GM23248 (cell line): ENCODE data around the gene STIM1. TPM values are rescaled to one million over a fixed set of nuclear protein-coding genes. Genes with fewer than 3 reads are reported as not detected.
A peak's percentile ranks its signal among the peaks of the same experiment; 100 is the strongest.

Experiments used
- DNase-seq: peaks from one replicate; pipeline ENCODE4 v3.0.0-alpha.2; 2015
- H2AFZ ChIP-seq: fragments of 200-600 bp; sonication (generic); 2 replicates; pipeline ENCODE4 v1.6.1; 2016; ENCODE audit warnings: antibody characterized with exemption
- H3F3A ChIP-seq: fragments of 200-600 bp; sonication (generic); 2 replicates; pipeline ENCODE4 v1.6.1; 2016; ENCODE audit warnings: mild to moderate bottlenecking, antibody characterized with exemption, mixed run types; ENCODE audit not compliant: insufficient read depth
- H3K27ac ChIP-seq: fragments of 200-600 bp; sonication (generic); 2 replicates; pipeline ENCODE4 v1.5.1; 2016; ENCODE audit warnings: mild to moderate bottlenecking
- H3K27me3 ChIP-seq: fragments of 200-600 bp; sonication (generic); replicated peaks from 2 replicates; pipeline ENCODE4 v1.6.1; 2016; ENCODE audit warnings: mild to moderate bottlenecking; ENCODE audit not compliant: insufficient read depth
- H3K36me3 ChIP-seq: fragments of 200-600 bp; sonication (generic); 2 replicates; pipeline ENCODE4 v1.6.1; 2016; ENCODE audit warnings: low read depth, mild to moderate bottlenecking
- H3K4me1 ChIP-seq: fragments of 200-600 bp; sonication (generic); 2 replicates; pipeline ENCODE4 v1.6.1; 2016; ENCODE audit warnings: mild to moderate bottlenecking; ENCODE audit not compliant: insufficient read depth
- H3K4me2 ChIP-seq: fragments of 200-600 bp; sonication (generic); one replicate; pipeline ENCODE4 v1.6.1; 2016; ENCODE audit warnings: mild to moderate bottlenecking; ENCODE audit not compliant: unreplicated experiment
- H3K4me3 ChIP-seq: fragments of 200-600 bp; sonication (generic); 2 replicates; pipeline ENCODE4 v1.5.1; 2016; ENCODE audit warnings: mild to moderate bottlenecking
- H3K79me2 ChIP-seq: fragments of 200-600 bp; sonication (generic); 2 replicates; pipeline ENCODE4 v1.6.1; 2016; ENCODE audit warnings: mild to moderate bottlenecking; ENCODE audit not compliant: insufficient read depth
- H3K9ac ChIP-seq: fragments of 200-600 bp; sonication (generic); 2 replicates; pipeline ENCODE4 v1.6.1; 2016; ENCODE audit warnings: mild to moderate bottlenecking
- H3K9me2 ChIP-seq: fragments of 200-600 bp; sonication (generic); 2 replicates; pipeline ENCODE4 v1.6.1; 2016; ENCODE audit warnings: mixed run types, mild to moderate bottlenecking, moderate library complexity; ENCODE audit not compliant: insufficient read depth
- H3K9me3 ChIP-seq: fragments of 200-600 bp; sonication (generic); one replicate; pipeline ENCODE4 v1.6.1; 2017; ENCODE audit warnings: low read depth
- H4K20me1 ChIP-seq: fragments of 200-600 bp; sonication (generic); 2 replicates; pipeline ENCODE4 v1.6.0; 2016; ENCODE audit not compliant: insufficient read depth
- EZH2 ChIP-seq: fragments of 200-600 bp; sonication (generic); IDR thresholded peaks from 2 replicates; pipeline ENCODE4 v1.6.1; 2018; ENCODE audit warnings: antibody characterized with exemption, mild to moderate bottlenecking; ENCODE audit not compliant: insufficient read depth, poor library complexity, severe bottlenecking
- EZH2phosphoT487 ChIP-seq: fragments of 200-600 bp; sonication (generic); IDR thresholded peaks from 2 replicates; pipeline ENCODE4 v1.6.1; 2018; ENCODE audit warnings: antibody characterized with exemption, moderate library complexity, mild to moderate bottlenecking, low read depth; ENCODE audit not compliant: insufficient read depth
- WGBS, 2 experiments: methylation state at CpG; one replicate each; pipeline ENCODE4 v1.1.6; 2015 to 2017; ENCODE audit warnings: low lambda C conversion rate in 2 of 2, low coverage in 1 of 2; ENCODE audit errors: missing lambda C conversion rate in 2 of 2; 5-methylcytosine and 5-hydroxymethylcytosine counted together
- in situ Hi-C: fragments of 300-500 bp; cut with MboI; formaldehyde crosslinking; loops from 2 replicates; pipeline ENCODE4 v1.15.0; 2020
- polyA plus RNA-seq: library from polyadenylated mRNA; unstranded; fragments of >200 nt; fragmentation: Nextera tagmentation; extraction: Ambion mirVana; gene quantifications from 2 replicates; pipeline ENCODE4 v1.2.1, GENCODE V29; 2016
- total RNA-seq: library from RNA; depleted of rRNA; stranded (reverse); fragments of >200 nt; shearing (Covaris generic); gene quantifications from 2 replicates; pipeline ENCODE4 v1.2.3, GENCODE V29; 2014

Gene STIM1
- total and polyA plus RNA-seq, 2 experiments from 2014 or later, result 22.3 to 24.6 TPM

DNA sequence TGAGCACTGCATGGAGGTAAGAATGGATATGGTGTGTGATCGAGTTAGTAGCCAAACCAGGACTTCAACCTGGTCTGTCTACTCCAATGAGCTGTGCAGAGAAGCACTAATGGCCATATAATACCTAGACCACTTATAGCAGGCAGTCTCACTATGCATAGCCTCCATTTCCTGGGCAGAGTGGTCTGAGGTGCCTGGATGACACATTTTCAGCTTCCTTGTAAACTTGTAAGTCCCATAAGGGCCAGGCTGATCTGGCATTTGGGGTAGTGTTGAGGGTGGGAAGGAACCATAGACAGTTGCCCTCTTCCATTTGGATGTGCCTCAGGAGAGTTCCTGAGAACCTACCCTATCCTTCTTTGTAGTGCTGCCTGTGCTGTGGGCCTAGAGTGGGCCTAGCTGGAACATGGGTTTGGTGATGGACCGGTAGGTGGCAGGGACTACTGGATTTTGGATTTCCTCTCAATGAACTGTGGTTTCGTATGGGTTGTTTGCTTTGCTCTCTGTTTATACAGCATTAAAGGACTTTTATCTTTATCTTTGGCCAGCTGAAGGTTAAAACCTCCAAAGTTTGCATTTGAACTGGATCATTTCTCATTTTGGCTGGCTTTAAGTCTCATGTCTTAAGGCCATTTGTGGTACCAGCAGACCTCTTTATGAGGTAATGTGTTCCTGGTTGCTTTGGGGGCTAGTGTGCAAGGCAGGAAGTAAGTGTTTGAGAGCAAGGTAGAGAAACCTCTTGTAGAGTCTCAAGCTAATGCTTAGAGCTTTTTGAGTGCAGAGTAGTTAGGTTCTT is 86.9 kb downstream of the STIM1 start:
- Histone ChIP-seq H3K9me3 (no peaks in the 10 kb centered on the region), H3K4me2 (no peak overlapping the region), H3K9me2 (no peaks in the 10 kb centered on the region), H2AFZ (no peak overlapping the region), H3K27me3 (no peaks in the 10 kb centered on the region), H3K79me2 (peaks cover 6% of the 10 kb centered on the region; the same call in 1 of the 2 replicates), H3K9ac (no peak overlapping the region), H3K4me1 (peaks cover 59% of the 10 kb centered on the region), H3K4me3 (no peak overlapping the region), H4K20me1 (no peaks in the 10 kb centered on the region), H3K27ac (no peak overlapping the region), H3F3A (peaks cover 27% of the 10 kb centered on the region), H3K36me3 (no peaks in the 10 kb centered on the region)
- 73 to 88% methylated on average over 3 of the region's 3 CpGs for WGBS, 2 experiments
- DNase-seq, result no peak
- TF ChIP-seq EZH2phosphoT487, result no peak
- no peak for TF ChIP-seq EZH2
- in situ Hi-C loops, result no loop called here

DNA sequence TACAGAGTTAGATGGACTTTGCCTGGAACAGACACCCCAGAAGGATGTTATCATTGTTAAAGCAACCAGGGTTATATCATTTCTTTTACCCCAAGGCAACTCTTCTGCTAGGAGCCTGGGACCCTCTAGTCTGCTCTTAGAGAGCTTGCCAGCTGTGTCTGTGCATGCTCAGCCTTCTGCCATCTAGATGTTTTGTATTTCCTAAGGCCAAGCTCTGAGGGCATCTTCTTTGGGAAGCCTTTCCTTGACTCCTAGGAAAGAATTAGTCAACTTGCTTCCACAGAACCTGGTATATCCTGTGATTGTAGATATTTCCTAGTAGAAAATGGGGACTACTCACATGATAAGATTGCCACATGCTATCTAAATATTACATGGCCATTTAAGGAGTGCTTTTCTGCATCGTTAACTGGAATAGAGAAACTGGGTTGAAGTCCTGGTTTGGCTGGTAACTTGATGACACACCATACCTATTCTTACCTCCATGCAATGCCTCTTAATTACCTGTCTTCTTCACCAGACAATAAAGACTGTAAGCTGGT is 87.6 kb downstream of the STIM1 start:
- Histone ChIP-seq H3K27ac (no peak overlapping the region), H3K27me3 (no peaks in the 10 kb centered on the region), H2AFZ (no peak overlapping the region), H3K36me3 (no peaks in the 10 kb centered on the region), H3K4me1 (peaks cover 60% of the 10 kb centered on the region), H3K4me2 (no peak overlapping the region), H4K20me1 (no peaks in the 10 kb centered on the region), H3K4me3 (no peak overlapping the region), H3F3A (peaks cover 27% of the 10 kb centered on the region), H3K79me2 (no peaks in the 10 kb centered on the region; the same call in 1 of the 2 replicates), H3K9ac (no peak overlapping the region), H3K9me3 (no peaks in the 10 kb centered on the region), H3K9me2 (no peaks in the 10 kb centered on the region)
- no peak for TF ChIP-seq EZH2
- TF ChIP-seq EZH2phosphoT487, result no peak
- in situ Hi-C loops, result no loop called here
- peak; percentile 33 for DNase-seq
- 30 to 31% methylated on average over 1 of the region's 1 CpG for WGBS, 2 experiments

DNA sequence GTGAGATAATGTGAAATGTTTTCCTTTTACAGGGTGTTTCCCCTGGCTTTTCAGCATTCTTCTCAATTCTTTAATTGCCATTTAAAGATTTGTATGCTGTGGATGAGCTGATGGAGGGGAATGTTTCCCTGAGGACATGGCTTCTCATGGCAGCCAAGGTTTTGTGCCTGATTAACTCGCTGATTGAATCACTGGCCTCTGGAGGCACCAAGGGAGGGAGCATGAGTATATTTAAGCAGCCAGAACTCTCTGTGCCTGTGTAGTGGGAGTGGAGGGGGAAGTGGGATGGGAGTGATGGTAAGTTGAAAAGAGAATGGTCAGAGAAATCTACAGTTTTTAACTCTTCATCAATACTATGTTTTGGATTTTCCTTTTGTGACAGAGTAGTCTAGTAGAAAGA is 88.7 kb downstream of the STIM1 start:
- H3K36me3 ChIP-seq, result no peaks in the 10 kb centered on the region
- no peaks in the 10 kb centered on the region for H3K27me3 ChIP-seq
- H3K27ac ChIP-seq, result no peak overlapping the region
- H3K9me2 ChIP-seq, result no peaks in the 10 kb centered on the region
- H3K4me3 ChIP-seq, result no peak overlapping the region
- WGBS, 2 experiments, result 6 to 13% methylated on average over 1 of the region's 1 CpG
- H3K9ac ChIP-seq, result no peak overlapping the region
- H3K9me3 ChIP-seq, result no peaks in the 10 kb centered on the region
- no peak overlapping the region for H3K4me2 ChIP-seq
- H2AFZ ChIP-seq, result no peak overlapping the region
- no peaks in the 10 kb centered on the region; the same call in 1 of the 2 replicates for H3K79me2 ChIP-seq
- TF ChIP-seq EZH2phosphoT487 (no peak), EZH2 (no peak)
- DNase-seq, result peak; percentile 74
- H4K20me1 ChIP-seq, result no peaks in the 10 kb centered on the region
- in situ Hi-C loops, result no loop called here
- peaks cover 21% of the 10 kb centered on the region for H3F3A ChIP-seq
- peaks cover 49% of the 10 kb centered on the region for H3K4me1 ChIP-seq

DNA sequence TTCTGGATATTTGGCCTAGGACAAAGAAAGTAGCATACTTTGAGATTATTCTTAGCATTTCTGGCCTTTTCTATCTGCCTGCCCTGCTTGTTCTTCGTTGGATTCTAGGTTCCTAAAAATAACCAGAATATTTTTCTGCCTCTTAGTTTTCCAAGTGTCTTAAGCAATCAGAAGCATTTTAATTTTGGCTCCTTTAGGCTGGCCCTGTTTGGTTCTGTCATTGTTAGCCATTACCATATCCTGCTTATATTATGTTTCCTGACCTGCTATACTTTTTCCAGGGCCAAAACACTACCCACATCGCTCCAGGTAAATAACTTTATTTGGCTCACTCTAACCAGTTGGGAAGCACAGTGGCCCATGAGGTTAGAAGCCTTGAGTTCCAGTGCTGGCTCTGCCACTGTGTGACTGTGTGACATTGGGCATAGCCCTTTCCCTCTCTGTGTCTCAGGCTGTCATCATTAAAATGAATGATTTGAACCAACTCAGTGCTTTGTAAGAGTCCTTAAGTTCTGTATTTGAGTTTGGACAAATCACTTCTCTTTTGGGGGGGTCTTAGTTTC is 91.1 kb downstream of the STIM1 start:
- Histone ChIP-seq H3K27me3 (no peaks in the 10 kb centered on the region), H3K36me3 (no peaks in the 10 kb centered on the region), H3K9me2 (no peaks in the 10 kb centered on the region), H3K4me1 (peaks cover 31% of the 10 kb centered on the region), H3K4me3 (no peak overlapping the region), H3K27ac (no peak overlapping the region), H3K9me3 (no peaks in the 10 kb centered on the region), H4K20me1 (no peaks in the 10 kb centered on the region), H3K4me2 (no peak overlapping the region), H3K79me2 (no peaks in the 10 kb centered on the region; the same call in 1 of the 2 replicates), H3F3A (0 out of 2 replicates have a peak, but pooled peaks cover 7% of the 10 kb centered on the region), H2AFZ (no peak overlapping the region), H3K9ac (no peak overlapping the region)
- TF ChIP-seq EZH2 (no peak), EZH2phosphoT487 (no peak)
- no peak for DNase-seq
- in situ Hi-C loops, result no loop called here
- 34 to 36% methylated on average over 2 of the region's 2 CpGs for WGBS, 2 experiments
